NCI-H2196 treated with DMSO at 0.1 percent for 48 hours (cell line): Measurements from ENCODE around the gene SEC16A.
"Not testable (repeated sequence)": the region's sequence is repeated elsewhere in the genome, so short reads cannot be mapped to it uniquely, and the experiment has no call there.

ENCODE experiments used
- DNase-seq: peaks from one replicate; lab custom pipeline; 2025; ENCODE audit not compliant: unreplicated experiment; lab: John Stamatoyannopoulos, UW

Gene SEC16A

DNA sequence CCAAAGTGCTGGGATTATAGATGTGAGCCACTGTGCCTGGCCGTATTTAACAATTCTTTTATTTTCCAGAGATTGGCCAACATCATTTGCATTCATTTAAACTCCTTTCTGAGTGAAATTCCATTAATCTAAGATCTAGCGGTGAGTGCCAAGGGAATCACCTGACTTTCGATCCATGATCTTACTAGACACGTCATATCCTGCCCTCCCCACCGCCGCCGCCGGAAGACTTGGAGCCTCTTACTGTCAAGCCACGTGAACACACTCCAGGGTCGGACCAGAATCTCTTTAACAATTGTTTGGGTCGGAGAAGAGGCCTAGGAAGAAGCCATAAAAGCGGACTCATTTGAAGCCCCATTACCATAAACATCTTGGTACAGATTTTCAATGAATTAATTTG, 56.1 kb downstream of the SEC16A start:
- DNase-seq, result no peak

DNA sequence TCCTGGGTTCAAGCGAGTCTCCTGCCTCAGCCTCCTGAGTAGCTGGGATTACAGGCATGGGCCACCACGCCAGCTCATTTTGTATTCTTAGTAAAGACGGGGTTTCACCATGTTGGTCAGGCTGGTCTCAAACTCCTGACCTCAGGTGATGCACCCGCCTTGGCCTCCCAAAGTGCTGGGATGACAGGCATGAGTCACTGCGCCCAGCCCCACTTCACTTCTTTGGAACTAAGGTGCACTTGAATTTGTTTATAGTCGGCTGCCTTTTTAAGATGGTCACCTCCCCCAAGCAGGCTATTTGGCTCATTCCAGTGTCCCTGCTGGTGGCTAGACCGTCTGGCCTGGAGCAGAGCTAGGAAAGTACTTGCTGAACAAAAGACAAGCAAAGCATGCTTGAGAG, 57.5 kb downstream of the SEC16A start:
- not testable (repeated sequence) for DNase-seq

DNA sequence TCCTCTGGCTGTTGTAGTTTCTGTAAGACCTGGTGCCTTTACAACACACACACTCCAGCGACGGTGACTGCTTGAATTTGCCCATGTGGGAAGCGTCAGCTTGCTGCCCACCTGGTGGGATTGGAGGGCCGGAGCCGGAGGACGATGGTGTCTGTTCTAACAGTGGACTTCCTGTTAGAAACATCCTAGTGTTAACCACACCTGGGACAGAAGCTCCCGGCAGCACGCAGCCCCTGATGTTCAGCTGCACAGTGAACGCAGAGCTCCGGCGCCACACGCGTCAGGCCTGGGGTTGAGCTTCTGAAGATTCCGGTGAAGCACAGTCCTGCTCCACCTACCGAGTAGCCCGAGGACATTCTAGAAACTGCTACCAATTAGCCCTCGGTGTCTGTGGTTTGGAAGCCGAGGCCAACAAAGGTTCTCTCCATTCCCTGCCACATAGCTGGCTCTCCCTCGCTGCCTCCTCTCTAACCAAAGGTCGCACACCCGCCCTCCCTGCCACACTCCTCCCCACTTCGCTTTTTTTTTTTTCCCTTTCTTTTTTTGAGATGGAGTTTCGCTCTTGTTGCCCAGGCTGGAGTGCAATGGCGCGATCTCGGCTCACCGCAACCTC, 58.0 kb downstream of the SEC16A start:
- no peak for DNase-seq

DNA sequence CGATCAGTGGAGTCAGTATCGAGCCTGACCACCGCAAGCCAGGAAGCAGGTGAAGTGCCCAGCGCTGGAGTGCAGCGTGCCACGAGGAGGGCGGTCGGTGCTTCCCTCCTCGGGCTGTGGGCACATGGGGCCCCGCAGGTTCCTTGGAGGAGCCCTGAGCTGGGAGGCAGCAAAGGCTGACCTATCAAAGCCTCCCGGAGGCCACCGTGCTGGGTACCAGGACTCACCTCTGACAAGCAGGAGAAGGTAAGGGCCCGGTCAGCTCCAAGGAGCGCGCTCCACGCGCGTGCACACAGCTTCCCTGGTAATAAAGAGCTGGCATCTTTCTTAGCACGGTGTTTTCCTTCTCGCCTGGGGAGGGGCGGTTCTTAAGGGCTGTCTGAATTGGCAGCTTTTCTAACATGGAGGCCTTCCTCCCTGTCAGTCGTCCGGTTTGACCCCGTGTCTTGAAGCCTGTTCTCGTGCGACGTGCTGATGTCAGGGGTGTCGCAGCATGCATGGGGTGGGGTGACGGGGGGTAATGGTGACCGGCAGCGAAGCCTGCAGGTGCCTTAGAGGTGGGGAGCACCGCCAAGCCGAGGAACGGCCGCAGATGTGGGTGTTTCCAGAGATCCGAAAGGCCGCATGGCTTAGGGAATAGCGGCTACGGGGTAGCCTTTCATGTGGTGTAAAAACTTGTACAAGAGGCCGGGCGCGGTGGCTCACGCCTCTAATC, 59.3 kb downstream of the SEC16A start:
- no peak for DNase-seq

DNA sequence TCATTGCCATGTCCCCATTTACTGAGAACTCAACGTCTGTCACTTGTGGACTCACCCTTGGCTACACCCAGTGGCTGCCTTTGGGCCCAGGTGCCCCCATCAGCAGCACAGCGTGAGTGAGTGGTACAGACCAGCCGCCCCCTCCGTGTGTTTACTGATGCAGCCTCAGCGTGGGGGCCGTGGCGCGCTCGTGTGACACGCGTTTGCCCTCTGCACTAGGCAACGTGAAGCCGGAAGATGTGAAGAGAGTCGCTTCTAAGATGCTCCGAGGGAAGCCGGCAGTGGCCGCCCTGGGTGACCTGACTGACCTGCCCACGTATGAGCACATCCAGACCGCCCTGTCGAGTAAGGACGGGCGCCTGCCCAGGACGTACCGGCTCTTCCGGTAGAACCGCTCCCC, 60.0 kb downstream of the SEC16A start:
- no peak for DNase-seq

DNA sequence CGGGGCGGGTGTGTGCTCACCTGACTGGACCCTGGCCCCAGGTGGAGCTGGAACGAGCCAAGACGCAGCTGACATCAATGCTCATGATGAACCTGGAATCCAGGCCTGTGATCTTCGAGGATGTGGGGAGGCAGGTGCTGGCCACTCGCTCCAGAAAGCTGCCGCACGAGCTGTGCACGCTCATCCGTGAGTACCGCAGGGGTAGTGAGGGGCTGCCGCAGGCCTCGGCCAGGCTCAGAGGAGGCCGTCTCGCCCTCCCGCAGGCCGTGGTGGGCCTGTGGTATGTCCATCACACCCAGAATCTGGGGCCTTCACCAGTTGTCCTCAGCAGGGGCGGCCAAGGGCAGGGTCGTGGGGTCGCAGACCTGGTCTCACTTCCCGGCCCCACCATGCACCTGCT, 61.0 kb downstream of the SEC16A start:
- DNase-seq, result no peak

DNA sequence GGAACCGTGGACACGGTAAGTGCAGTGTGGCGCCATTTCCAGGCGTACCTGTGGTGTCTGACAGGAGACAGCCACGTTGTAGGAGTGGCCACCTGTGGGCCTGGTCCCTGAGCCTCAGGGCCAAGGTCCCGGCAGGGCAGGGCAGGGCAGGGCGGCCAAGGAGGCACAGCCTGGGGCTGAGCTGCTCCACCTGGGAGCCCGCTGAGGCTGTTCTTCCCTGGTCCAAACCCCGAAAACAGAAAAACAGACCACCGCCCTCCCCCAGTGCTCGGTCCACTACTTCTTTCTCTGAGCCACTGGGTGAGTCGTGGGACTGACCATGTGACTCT, 63.8 kb downstream of the SEC16A start:
- DNase-seq, result no peak

DNA sequence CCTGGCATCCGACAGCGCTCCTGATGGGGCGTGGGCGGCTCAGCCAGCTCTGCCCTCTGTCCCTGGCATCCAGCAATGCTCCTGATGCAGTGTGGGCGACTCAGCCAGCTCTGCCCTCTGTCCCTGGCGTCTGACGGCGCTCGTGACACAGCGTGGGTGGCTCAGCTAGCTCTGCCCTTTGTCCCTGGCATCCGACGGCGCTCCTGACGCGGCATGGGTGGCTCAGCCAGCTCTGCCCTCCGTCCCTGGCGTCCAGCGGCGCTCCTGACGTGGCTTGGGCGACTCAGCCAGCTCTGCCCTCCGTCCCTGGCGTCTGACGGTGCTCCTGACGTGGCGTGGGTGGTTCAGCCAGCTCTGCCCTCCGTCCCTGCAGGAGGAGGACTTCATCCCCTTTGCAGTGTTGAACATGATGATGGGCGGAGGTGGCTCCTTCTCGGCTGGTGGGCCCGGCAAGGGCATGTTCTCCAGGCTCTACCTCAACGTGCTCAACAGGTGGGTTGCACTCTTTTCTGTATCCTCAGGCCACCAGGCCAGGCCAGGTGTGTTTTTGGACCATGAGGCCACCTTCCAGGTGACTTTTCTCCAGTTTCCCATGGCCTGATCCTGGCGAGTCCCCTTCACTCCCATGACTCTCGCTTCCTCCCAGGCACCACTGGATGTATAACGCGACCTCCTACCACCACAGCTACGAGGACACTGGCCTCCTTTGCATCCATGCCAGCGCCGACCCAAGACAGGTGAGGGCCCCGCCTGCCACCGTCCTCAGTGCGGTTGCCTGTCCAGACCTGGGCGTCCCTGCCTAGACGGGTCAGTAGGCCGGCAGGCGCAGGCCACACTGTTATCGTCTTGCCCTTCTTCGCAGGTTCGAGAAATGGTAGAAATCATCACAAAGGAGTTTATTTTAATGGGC, 64.4 kb downstream of the SEC16A start:
- DNase-seq, result no peak

DNA sequence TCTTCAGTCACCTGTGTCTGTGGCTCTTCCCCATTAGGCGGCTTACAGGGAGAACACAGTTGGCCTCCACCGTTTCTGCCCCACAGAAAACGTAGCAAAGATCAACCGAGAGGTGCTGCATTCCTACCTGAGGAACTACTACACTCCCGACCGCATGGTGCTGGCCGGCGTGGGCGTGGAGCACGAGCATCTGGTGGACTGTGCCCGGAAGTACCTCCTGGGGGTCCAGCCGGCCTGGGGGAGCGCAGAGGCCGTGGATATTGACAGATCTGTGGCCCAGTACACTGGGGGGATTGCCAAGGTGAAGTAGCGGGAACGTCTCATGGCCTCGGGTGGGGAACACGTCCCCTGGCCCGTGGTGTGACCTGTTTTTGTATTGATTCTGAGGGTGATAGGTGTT, 65.9 kb downstream of the SEC16A start:
- no peak for DNase-seq

DNA sequence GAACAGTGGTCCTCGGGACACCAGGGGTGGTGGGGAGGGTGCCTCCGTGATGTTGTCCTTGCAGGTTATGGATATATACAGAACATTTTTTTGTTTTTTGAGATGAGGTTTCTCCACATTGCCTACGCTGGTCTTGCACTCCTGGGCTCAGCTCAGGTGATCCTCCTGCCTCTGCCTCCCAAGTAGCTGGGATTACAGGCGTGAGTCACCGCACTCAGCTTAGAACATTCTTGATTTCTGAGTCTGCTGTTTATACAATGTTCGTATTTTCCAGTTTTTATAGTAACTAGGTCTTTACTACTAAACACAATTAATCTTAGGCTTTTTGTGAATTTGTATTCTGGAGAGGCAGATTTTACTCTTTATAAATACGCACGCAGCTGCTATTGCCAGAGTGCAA, 66.4 kb downstream of the SEC16A start:
- no peak for DNase-seq

DNA sequence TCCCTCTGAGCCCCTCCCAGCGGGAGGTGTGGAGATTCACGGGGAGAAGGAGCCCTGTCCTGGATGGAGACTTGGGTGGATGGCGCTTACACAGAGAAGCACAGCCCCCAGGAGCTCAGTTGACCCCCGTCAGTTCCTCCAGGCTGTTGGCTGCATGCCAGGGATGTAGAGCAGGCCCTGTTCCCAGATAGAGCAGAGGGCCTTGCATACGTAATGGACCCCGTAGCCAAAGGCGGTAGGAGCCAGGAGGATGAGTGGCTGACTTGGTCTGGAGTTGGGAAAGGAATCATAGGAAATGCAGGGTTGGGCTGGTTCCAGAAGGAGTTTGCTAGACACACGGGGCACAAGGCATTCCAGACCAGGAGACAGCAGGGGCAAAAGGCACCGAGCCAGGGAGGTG, 69.9 kb downstream of the SEC16A start:
- DNase-seq, result no peak

DNA sequence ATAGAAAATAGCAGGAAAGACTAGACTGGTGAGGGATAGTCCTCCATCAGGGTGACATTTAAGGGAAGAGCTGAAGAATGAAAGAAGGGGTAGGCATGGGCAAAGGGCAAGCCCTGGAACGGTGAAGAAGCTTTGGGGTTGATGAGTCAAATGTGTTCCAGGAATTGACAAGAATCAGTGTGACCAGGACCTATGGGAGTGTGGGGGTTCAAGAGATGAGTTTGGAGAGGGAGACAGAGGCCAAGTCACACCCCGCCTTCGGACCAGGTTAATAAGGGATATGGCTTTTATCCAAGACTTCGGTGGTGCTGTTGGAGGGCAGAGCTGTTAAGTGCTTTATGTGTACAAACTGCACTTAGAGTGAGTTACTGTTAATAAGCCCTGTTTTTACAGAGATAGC, 71.5 kb downstream of the SEC16A start:
- DNase-seq, result no peak

DNA sequence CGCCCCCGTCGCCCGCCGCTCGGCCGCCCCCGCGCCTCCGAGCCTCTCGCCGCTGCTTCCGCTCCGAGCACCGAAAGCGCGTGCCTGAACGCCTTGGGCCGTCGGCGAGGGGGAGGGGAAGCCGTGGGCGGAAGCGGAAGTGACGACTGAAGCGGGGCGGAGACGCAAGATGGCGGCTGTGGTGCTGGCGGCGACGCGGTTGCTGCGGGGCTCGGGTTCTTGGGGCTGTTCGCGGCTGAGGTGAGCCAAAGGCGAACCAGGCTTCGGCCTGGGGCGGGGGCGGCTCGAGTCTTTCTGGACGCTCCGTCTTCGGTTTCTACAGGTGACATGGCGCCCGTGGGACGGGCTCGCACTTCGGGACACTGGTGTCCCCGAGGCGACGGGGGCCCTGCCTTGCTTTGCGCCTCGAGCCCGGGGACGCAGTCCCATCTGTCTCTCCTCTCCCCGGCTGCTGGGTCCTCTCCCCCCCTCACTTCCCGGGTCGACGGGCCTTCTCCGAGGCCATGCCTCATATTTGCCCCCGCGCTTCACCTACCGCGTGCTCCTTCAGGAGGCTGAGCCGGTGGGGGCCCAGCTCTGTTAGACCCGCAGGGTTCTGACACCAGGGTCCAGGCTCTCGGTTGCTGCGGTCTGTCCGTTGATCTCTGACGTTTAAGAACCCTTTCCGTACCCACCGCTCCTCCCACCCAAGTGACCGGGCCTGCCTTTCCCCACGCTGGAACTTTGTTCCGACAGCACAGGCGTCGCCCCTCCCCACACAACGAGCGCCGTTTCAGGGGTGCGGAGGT, 72.1 kb downstream of the SEC16A start, which contains the start of the genes ENTR1 and PMPCA:
ENTR1 (minus strand) TSS at position 115 of the 788 bp plus-strand sequence. CDS start 217 bp downstream, outside the sequence.
PMPCA (plus strand) TSS at position 159 of the 788 bp plus-strand sequence; CDS start at position 170, 11 bp downstream.
- DNase-seq, result peak; percentile 72

DNA sequence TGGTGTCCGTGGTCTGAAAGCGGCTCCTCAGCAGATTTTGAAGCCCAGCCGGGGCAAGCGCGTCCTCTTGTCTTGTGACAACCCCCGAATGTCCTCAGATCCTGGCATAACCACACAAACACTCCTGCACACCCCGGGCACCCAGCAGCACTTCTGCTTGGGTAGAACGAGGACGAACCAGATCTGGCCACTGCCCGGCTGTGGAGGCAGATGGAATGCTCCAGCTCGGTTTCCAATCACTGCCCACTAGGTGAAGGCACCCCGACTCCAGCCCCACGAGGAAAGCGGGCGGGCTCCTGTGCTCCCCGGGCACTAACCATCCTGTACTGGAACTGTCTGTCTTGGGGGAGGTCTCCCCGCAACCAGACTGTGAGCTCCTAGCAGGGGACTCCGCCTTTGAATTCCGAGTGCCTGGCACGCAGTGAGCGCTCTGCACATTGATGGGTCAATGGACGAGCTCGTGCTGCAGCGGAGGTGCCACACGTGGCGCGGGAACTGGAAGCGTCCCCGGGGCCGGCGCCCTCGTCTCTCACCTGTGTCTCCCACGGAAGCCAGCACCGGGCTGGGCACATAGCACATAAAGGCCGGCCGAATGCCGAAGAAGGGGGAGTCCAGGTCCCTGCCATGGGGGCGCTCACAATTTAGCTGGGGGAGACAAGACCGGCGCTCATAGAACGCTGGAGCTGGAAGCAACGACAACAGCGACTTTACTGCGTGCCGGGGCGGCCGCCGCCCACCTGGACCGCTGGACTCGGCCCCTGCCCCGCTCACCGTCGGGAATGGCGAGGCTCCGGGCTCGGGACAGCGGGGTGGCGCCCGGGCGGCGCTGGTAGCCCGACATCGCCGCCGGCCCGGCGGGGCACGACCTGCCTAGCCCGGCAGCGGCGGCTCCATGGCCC, 73.0 kb downstream of the SEC16A start:
- DNase-seq, result no peak

DNA sequence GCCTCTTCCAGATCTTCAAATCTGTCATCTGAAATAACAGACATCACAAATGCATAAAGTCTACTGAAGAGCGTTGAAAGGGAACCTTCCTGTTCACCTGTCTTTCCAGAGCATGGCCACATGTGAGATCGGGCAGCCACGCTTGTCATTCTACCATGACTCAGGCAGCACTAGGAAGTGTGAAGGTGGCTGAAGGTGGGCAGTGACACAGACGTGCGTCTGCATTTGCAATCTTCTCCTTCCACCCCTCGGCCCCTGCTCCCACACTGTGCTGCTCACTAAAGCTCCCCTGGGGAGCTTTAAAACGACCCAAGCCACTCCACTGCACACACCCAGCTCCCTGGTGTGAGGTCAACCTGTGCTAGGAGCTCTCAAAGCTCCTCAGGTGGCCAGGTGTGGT, 74.9 kb downstream of the SEC16A start:
- DNase-seq, result no peak

DNA sequence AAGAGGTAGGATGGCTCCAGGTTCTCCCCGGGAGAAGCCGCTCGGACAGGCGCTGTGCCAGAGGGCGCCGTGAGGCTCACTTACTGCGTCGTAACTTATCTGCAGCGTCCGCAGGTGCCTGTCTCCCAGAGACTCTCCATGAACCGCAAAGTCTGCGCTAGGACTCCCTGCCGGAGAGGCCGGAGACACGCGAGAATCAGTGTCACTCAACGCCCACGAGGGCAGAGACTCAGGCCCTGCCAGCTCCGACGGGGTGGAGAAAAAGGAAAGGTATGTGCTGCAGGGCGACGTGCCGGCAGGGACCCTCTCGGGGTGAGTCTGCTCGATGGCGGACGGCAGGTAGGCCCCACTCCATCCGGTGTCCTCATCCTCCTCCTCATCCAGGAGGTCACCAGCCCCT, 75.8 kb downstream of the SEC16A start:
- DNase-seq, result not testable (repeated sequence)

DNA sequence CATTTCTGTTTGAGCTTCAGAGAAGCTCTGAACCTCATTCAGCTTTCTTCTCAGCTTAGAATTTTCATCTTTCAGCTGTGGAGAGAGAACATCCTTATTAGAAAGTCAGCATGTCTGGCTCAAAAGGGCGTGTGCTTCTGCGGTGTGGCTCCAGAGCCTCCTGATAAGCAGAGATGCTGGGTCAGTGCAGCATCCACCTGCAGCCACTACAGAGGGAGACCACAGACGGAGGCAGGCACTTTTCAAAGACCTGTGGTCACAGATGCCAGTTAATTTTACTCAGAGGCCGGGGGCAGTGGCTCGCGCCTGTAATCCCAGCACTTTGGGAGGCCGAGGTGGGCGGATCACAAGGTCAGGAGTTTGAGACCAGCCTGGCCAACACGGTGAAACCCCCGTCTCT, 76.9 kb downstream of the SEC16A start:
- not testable (repeated sequence) for DNase-seq

DNA sequence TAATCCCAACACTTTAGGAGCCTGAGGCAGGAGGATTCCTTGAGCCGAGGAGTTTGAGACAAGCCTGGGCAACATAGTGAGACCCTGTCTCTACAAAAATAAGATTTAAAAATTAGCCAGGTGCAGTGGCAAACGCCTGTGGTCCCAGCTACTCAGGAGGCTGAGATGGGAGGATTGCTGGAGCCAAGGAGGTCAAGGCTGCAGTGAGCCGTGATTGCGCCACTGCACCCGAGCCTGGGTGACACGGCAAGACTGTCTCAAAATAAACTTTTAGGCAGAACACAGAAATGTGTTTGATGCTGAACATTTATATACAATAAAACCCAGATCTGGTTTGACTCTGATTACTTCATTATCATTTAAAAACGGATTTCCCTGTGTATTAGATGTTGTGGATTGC, 77.4 kb downstream of the SEC16A start:
- no peak for DNase-seq

DNA sequence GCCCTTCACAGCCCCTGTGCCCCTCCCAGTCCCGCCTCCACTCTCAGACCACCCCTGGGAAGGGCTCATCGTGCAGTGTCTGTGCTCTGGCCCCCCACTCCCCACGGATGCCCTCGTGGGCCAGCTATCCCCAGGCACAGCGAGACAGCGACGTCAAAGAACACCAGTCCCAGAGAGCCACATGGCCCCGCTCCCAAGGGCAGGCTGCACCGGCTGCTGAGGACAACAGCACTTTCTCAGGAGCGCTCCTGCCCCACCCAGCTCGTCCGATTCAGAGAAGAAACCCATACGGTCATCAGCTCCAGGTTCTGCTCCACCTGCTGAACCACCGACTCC, 78.1 kb downstream of the SEC16A start:
- no peak for DNase-seq
